ENCODE data around the gene STK11.

DNA sequence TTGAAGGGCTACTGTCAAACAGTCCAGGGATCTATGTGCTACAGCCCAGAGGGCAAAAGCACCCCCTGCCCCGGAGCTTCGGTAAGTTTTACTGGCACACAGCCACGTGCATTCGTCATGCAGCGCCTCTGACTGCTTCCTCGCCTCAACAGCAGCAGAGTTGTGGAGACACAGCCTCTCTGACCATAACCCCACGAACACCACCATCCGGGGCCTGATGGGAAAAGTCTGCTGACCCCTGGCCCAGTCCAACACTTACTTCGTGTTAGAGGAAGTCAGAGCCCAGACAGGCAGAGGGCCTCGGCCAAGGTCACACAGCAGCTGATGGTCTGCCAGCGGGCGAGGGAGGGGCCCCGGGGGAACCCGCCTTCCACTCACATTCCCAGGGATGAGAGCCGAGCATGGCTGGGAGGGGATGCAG is 27.1 kb downstream of the STK11 start:
- TF ChIP-seq, protein P1, sequence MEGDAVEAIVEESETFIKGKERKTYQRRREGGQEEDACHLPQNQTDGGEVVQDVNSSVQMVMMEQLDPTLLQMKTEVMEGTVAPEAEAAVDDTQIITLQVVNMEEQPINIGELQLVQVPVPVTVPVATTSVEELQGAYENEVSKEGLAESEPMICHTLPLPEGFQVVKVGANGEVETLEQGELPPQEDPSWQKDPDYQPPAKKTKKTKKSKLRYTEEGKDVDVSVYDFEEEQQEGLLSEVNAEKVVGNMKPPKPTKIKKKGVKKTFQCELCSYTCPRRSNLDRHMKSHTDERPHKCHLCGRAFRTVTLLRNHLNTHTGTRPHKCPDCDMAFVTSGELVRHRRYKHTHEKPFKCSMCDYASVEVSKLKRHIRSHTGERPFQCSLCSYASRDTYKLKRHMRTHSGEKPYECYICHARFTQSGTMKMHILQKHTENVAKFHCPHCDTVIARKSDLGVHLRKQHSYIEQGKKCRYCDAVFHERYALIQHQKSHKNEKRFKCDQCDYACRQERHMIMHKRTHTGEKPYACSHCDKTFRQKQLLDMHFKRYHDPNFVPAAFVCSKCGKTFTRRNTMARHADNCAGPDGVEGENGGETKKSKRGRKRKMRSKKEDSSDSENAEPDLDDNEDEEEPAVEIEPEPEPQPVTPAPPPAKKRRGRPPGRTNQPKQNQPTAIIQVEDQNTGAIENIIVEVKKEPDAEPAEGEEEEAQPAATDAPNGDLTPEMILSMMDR (IDR thresholded peaks at IDR 0.05): no peak
- TF ChIP-seq MAZ (IDR thresholded peaks at IDR 0.05; ENCODE audit: borderline replicate concordance, low read depth, low read length): no peak
- no peak for TF ChIP-seq RNF2 (IDR thresholded peaks at IDR 0.05; ENCODE audit: borderline replicate concordance, low read depth)
- no peak for TF ChIP-seq EP300 (IDR thresholded peaks at IDR 0.05)
- TF ChIP-seq, protein P2, sequence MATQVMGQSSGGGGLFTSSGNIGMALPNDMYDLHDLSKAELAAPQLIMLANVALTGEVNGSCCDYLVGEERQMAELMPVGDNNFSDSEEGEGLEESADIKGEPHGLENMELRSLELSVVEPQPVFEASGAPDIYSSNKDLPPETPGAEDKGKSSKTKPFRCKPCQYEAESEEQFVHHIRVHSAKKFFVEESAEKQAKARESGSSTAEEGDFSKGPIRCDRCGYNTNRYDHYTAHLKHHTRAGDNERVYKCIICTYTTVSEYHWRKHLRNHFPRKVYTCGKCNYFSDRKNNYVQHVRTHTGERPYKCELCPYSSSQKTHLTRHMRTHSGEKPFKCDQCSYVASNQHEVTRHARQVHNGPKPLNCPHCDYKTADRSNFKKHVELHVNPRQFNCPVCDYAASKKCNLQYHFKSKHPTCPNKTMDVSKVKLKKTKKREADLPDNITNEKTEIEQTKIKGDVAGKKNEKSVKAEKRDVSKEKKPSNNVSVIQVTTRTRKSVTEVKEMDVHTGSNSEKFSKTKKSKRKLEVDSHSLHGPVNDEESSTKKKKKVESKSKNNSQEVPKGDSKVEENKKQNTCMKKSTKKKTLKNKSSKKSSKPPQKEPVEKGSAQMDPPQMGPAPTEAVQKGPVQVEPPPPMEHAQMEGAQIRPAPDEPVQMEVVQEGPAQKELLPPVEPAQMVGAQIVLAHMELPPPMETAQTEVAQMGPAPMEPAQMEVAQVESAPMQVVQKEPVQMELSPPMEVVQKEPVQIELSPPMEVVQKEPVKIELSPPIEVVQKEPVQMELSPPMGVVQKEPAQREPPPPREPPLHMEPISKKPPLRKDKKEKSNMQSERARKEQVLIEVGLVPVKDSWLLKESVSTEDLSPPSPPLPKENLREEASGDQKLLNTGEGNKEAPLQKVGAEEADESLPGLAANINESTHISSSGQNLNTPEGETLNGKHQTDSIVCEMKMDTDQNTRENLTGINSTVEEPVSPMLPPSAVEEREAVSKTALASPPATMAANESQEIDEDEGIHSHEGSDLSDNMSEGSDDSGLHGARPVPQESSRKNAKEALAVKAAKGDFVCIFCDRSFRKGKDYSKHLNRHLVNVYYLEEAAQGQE (IDR thresholded peaks at IDR 0.05): no peak
- TF ChIP-seq, protein P3, sequence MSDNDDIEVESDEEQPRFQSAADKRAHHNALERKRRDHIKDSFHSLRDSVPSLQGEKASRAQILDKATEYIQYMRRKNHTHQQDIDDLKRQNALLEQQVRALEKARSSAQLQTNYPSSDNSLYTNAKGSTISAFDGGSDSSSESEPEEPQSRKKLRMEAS (IDR thresholded peaks at IDR 0.05): no peak
- TF ChIP-seq RCOR1 (IDR thresholded peaks at IDR 0.05; ENCODE audit: low read depth, low read length): no peak
- no peak for TF ChIP-seq POLR2A (IDR thresholded peaks at IDR 0.05; ENCODE audit: low read length)
- TF ChIP-seq FOSB (CRISPR knock-in tag; IDR thresholded peaks at IDR 0.05): no peak
- TF ChIP-seq CEBPB (IDR thresholded peaks at IDR 0.05): no peak
- TF ChIP-seq, protein P4, sequence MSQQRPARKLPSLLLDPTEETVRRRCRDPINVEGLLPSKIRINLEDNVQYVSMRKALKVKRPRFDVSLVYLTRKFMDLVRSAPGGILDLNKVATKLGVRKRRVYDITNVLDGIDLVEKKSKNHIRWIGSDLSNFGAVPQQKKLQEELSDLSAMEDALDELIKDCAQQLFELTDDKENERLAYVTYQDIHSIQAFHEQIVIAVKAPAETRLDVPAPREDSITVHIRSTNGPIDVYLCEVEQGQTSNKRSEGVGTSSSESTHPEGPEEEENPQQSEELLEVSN (IDR thresholded peaks at IDR 0.05; ENCODE audit: borderline replicate concordance, low read depth): no peak
- no peak for TF ChIP-seq NR3C1 (IDR thresholded peaks at IDR 0.05)
- TF ChIP-seq, protein P5, sequence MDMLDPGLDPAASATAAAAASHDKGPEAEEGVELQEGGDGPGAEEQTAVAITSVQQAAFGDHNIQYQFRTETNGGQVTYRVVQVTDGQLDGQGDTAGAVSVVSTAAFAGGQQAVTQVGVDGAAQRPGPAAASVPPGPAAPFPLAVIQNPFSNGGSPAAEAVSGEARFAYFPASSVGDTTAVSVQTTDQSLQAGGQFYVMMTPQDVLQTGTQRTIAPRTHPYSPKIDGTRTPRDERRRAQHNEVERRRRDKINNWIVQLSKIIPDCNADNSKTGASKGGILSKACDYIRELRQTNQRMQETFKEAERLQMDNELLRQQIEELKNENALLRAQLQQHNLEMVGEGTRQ (IDR thresholded peaks at IDR 0.05): no peak
